GM21360 (cell line): Measurements from ENCODE around the gene PNPLA6.
"Not testable (repeated sequence)": the region's sequence is repeated elsewhere in the genome, so short reads cannot be mapped to it uniquely, and the experiment has no call there.

Experiments used
- ATAC-seq: cut with Tn5 transposase; IDR thresholded peaks from one replicate; pipeline ENCODE4 v1.9.1; 2021; ENCODE audit warnings: mild to moderate bottlenecking, moderate library complexity; ENCODE audit not compliant: unreplicated experiment

The PNPLA6 gene

DNA sequence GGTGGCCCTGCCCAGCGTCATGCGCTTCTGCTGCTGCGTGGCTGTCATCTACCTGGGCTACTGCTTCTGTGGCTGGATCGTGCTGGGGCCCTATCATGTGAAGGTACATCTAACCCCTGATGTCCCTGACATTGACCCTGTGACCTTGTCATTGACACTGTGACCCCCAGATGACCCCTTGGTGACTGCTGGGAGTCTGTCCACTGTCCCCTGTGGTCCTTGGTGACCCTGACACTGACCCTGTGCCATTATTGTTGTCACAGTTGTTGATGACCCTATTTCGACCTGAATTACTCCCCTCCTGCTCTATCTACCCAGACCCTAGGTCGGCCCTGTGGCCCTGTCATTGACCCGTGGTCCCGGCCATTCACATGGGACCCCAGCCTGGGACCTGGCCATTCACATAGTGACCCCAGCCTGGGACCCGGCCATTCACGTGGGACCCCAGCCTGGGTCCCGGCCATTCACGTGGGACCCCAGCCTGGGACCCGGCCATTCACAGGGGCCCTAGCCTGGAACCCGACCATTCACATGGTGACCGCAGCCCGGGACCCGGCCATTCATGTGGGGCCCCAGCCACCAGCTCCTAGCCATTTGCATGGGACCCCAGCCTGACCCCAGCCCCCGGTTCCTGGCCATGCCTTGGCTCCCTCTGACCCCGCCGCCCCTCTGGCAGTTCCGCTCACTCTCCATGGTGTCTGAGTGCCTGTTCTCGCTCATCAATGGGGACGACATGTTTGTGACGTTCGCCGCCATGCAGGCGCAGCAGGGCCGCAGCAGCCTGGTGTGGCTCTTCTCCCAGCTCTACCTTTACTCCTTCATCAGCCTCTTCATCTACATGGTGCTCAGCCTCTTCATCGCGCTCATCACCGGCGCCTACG, 5.7 kb upstream of the PNPLA6 start:
- no peak for ATAC-seq

DNA sequence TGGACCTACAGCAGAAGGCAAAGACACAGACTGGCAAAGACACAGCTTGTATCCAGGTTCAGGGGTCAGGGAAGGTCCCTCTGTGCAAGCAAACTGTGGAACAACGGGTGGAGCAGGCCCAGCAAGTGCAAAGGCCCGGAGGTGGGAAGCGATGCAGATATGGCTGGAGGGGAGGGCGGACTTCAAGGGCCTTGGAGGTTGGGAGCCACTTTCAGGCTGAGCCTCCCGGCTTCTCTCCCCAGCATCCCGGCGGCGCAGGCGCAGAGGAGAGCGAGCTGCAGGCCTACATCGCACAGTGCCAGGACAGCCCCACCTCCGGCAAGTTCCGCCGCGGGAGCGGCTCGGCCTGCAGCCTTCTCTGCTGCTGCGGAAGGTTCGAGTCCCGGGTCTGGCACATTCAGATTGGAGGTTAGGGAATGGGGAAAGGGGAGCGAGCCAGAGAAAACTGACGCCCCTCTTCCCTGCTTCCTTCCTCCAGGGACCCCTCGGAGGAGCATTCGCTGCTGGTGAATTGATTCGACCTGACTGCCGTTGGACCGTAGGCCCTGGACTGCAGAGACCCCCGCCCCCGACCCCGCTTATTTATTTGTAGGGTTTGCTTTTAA, 2.1 kb upstream of the PNPLA6 start:
- ATAC-seq, result no peak

DNA sequence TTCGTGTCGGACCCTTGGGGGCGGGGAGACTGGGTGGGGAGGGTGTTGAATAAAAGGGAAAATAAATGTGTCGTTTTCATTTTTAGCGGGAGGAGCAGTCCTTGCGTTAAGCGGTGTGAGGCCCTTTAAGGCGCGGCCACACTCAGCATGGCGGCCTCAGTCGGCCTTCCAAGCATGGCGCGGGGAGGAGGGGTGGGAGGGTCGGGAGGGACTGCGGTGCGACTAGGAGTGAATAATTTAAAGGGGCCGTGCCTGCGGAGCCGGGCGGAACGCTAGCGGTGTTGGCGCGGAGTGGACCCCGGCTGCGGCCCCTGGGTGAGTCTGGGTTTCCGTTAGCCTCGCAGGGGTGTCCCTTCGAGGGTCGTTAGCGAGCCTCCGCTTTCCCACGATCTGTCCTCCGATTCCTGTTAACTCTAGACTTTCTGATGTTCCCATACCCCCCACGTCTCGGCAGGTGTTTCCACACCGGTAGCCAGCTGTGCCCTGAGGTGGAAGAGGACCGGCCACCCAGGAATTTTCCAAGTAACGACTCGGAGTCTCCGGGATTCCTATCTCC, 1.5 kb upstream of the PNPLA6 start:
- ATAC-seq, result no peak

GRCh38 chr19:7534531-7535046, 928 bp upstream of the PNPLA6 start:
- ATAC-seq, result no peak

- ATAC-seq, result no peak
Measured at GRCh38 chr19:7535998-7536695, 630 bp downstream of the PNPLA6 start.

DNA sequence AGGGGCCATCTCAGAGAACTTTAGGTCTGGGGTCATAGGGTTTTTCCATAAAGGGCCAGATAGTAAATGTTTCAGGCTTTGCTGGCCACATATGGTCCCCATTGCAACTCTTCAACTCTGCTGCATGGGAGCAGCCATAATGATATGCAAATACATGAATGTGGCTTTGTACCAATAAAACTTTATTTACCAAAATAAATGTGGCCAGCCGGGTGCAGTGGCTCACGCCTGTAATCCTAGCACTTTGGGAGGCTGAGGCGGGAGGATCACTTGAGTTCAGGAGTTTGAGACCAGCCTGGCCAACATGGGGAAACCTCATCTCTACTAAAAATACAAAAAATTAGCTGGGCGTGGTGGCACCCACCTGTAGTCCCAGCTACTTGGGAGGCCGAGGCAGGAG, 3.5 kb downstream of the PNPLA6 start:
- ATAC-seq, result not testable (repeated sequence)

DNA sequence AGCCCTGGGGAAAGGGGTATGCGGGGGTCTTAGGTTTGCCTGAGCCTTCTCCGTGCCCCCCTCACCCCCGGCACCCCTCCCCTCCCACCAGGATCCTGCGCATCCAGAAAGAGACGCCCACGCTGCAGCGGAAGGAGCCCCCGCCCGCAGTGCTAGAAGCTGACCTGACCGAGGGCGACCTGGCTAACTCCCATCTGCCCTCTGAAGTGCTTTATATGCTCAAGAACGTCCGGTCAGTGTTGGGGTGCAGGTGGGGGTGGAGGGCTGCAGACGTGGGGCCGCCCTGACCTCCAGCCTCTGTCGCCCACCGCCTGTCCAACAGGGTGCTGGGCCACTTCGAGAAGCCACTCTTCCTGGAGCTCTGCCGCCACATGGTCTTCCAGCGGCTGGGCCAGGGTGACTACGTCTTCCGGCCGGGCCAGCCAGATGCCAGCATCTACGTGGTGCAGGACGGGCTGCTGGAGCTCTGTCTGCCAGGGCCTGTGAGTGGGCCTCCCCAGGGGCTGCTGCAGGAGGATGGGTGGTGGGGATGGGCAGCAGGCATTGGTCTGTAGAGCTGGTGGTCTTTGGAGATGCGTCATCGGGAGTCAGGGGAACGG, 4.4 kb downstream of the PNPLA6 start:
- ATAC-seq, result no peak

GRCh38 chr19:7540761-7541474, 5.4 kb downstream of the PNPLA6 start:
- no peak for ATAC-seq

DNA sequence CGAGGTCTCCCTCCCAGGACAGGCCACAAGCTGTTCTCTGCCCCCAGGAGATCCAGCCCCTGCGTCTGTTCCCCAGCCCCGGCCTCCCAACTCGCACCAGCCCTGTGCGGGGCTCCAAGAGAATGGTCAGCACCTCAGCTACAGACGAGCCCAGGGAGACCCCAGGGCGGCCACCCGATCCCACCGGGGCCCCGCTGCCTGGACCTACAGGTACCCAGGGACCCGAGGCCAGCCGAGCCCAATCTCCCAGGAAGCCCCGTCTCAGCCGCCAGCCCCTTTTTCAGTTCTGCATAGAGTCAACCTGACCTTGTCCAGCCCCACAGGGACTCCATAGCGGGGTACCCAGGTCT, 5.9 kb downstream of the PNPLA6 start:
- ATAC-seq, result no peak

- ATAC-seq, result no peak
Measured at GRCh38 chr19:7541828-7542443, 6.4 kb downstream of the PNPLA6 start.

DNA sequence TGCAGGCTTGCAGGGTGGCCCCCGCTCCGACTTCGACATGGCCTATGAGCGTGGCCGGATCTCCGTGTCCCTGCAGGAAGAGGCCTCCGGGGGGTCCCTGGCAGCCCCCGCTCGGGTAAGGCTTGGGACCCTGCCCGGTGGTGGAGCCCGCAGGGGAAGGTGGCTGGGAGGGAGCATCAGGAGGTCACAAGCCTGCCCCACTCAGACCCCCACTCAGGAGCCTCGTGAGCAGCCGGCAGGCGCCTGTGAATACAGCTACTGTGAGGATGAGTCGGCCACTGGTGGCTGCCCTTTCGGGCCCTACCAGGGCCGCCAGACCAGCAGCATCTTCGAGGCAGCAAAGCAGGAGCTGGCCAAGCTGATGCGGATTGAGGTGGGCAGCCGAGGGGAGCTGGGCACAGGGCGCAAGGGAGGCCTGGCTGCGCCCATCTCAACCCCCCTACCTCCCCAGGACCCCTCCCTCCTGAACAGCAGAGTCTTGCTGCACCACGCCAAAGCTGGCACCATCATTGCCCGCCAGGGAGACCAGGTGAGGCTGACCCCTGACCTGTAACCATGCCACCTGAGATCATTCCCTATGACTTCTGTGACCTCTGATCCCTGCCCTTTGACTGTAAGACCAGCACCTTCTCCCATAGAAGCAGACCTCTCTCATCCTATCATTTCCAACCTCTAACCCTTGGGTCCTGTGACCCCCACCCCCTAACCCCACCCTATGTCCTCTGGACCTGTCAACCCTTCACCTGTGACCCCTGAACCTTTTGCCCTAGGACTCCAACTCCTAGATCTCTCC, 7.2 kb downstream of the PNPLA6 start:
- no peak for ATAC-seq

DNA sequence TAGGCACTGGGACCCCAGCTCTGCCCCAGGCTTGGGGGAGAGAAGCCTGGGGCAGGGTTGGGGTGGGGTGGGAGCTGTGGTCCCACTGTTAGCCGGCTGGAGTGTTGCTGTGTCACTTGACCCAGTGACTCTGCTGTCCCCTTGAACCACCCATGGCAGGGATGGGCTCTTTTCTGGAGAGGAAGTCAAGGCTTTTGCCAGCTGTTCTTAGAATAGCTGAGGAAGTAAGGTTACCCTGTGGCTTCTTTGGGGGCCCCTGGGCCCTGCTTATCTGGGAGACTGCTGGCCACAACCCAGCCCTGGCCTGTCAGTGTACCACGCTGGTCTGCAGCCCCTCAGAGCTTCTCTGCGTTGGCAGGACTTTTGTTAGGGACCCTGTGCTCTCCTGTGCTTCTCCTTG, 9.1 kb downstream of the PNPLA6 start:
- no peak for ATAC-seq

DNA sequence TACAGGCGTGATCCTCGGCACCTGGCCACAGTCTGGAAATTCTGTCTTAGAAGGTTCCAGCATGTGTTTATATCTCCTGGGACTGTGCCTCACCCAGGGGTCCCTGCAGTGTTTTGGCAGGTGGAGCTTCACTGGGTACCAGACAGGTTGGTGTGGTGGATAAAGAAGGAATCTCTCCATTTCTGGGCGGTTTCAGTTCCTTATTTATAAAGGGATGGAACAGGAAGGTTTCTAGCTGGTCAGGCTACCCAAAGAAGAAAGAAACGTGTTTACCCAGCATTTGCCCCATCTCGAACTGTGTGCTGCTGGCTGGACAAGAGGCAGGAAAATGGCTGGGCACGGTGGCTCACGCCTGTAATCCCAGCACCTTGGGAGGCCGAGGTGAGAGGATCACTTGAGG, 9.8 kb downstream of the PNPLA6 start:
- ATAC-seq, result no peak

DNA sequence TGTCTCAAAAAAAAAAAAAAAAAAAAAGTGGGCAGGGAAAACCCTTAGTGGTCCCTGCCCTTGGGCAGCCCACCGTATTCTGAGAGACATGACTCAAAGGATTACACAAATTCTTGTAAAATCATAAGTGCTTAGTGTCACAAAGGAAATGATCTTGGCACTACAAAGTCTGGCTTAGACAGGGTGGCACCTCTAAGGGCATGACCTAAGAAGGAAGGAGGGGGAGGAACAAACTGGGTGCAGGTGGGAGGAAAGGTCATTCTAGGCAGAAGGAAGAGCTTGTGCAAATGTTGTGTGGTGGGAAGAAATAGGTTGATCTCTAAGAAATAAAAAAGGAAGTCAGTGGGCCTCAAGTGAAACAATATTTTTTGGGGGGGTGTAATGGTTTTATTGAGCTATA, 10.4 kb downstream of the PNPLA6 start:
- no peak for ATAC-seq

DNA sequence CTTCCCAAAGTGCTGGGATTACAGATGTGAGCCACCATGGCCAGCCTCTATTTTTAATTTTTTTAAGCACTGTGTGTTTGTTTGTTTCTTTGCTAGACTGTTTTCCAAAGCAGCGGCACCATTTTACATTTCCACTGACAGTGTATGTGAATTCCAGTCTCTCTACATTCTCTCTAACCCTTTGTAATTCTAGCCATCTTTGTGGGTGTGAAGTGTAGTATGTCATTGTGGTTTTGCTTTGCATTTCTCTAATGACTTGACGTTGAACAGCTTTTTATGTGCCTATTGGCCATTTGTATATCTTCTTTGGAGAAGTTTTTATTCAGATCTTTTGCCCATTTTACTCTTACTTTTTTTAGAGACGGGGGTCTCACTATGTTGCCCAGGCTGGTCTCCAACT, 11.6 kb downstream of the PNPLA6 start:
- no peak for ATAC-seq

- no peak for ATAC-seq
Measured at GRCh38 chr19:7549429-7550148, 14.1 kb downstream of the PNPLA6 start.

- ATAC-seq, result no peak
Measured at GRCh38 chr19:7550169-7550770, 14.8 kb downstream of the PNPLA6 start.
